Measurements from ENCODE around the gene RAB3IP.

- TF ChIP-seq POLR2A (IDR thresholded peaks at IDR 0.05; ENCODE audit: low read depth, low read length) (no peak), POLR2AphosphoS5 (IDR thresholded peaks at IDR 0.05; ENCODE audit: low read depth, low read length) (no peak), TAF1 (IDR thresholded peaks at IDR 0.05; ENCODE audit: borderline replicate concordance, low read depth, low read length) (no peak)
Observed at GRCh38 chr12:69766260-69766659, 27.6 kb downstream of the RAB3IP start.

All from GM12892 (cell line).